Measurements from ENCODE around the gene FCN1.

Gene FCN1

GRCh38 chr9:134936346-134937163, 18.8 kb upstream of the FCN1 start:
- DNase-seq: no peak

GRCh38 chr9:134935701-134936345, 18.1 kb upstream of the FCN1 start:
- no peak for DNase-seq

GRCh38 chr9:134935056-134935640, 17.4 kb upstream of the FCN1 start:
- no peak for DNase-seq

- DNase-seq: no peak
These were observed 15.5 kb upstream of the FCN1 start for GRCh38 chr9:134933076-134933659.

GRCh38 chr9:134932606-134933005, 14.9 kb upstream of the FCN1 start:
- no peak for DNase-seq

- DNase-seq: no peak
These were observed 14.5 kb upstream of the FCN1 start for GRCh38 chr9:134932171-134932570.

GRCh38 chr9:134930398-134930797, 12.7 kb upstream of the FCN1 start:
- DNase-seq: no peak

- DNase-seq: no peak
These were observed 11.8 kb upstream of the FCN1 start for GRCh38 chr9:134929193-134930158.

GRCh38 chr9:134928436-134929192, 10.9 kb upstream of the FCN1 start:
- DNase-seq: no peak

- DNase-seq: no peak
These were observed 7.3 kb upstream of the FCN1 start for GRCh38 chr9:134925011-134925511.

- DNase-seq: no peak
These were observed 5.8 kb upstream of the FCN1 start for GRCh38 chr9:134923466-134923865.

GRCh38 chr9:134922932-134923240, 5.2 kb upstream of the FCN1 start:
- DNase-seq: no peak

- DNase-seq: no peak
These were observed 4.6 kb upstream of the FCN1 start for GRCh38 chr9:134922066-134922931.

- no peak for DNase-seq
These were observed 1.6 kb upstream of the FCN1 start for GRCh38 chr9:134919303-134919702.

- DNase-seq: no peak
These were observed 934 bp upstream of the FCN1 start for GRCh38 chr9:134918646-134919045.

GRCh38 chr9:134916161-134916665, 1.5 kb downstream of the FCN1 start:
- no peak for DNase-seq

- no peak for DNase-seq
These were observed 2.4 kb downstream of the FCN1 start for GRCh38 chr9:134915046-134915985.

- no peak for DNase-seq
These were observed 3.2 kb downstream of the FCN1 start for GRCh38 chr9:134914501-134914834.

GRCh38 chr9:134913713-134914500, 3.8 kb downstream of the FCN1 start:
- no peak for DNase-seq
